GM10847 (cell line): ENCODE data around the gene PRKAG1.

Experiments used
- POLR2A ChIP-seq: IDR thresholded peaks from 2 replicates; pipeline ENCODE4 v1.6.1; 2011; ENCODE audit not compliant: insufficient read length; ENCODE audit errors: extremely low read depth

The PRKAG1 gene

GRCh38 chr12:49010092-49010668, 8.4 kb downstream of the PRKAG1 start:
- TF ChIP-seq POLR2A: no peak

GRCh38 chr12:49008943-49009342, 9.6 kb downstream of the PRKAG1 start:
- no peak for TF ChIP-seq POLR2A

- no peak for TF ChIP-seq POLR2A
These were observed 18.2 kb downstream of the PRKAG1 start for GRCh38 chr12:49000346-49000745.

GRCh38 chr12:48999371-49000131, 19.0 kb downstream of the PRKAG1 start, which contains the start of gene DDN:
DDN (minus strand) TSS chr12:48999375; CDS start chr12:48999287, 88 bp downstream.
- TF ChIP-seq POLR2A: no peak

GRCh38 chr12:48998497-48999353, 19.9 kb downstream of the PRKAG1 start:
- no peak for TF ChIP-seq POLR2A

- TF ChIP-seq POLR2A: peak; percentile 37
These were observed 20.7 kb downstream of the PRKAG1 start for GRCh38 chr12:48997719-48998496.

GRCh38 chr12:48996794-48997718, 21.5 kb downstream of the PRKAG1 start:
- no peak for TF ChIP-seq POLR2A

GRCh38 chr12:48995086-48995879, 23.3 kb downstream of the PRKAG1 start:
- TF ChIP-seq POLR2A: no peak

GRCh38 chr12:48994224-48995085, 24.1 kb downstream of the PRKAG1 start:
- TF ChIP-seq POLR2A: no peak

GRCh38 chr12:48993787-48994186, 24.8 kb downstream of the PRKAG1 start:
- TF ChIP-seq POLR2A: no peak

GRCh38 chr12:48991247-48992050, 27.1 kb downstream of the PRKAG1 start:
- TF ChIP-seq POLR2A: no peak
